ENCODE measurements around the gene RNASE8. TPM values are rescaled to one million over a fixed set of nuclear protein-coding genes. Genes with fewer than 3 reads are reported as not detected.

Gene RNASE8
- total RNA-seq, 4 donors from 2014 or later: not detected

DNA sequence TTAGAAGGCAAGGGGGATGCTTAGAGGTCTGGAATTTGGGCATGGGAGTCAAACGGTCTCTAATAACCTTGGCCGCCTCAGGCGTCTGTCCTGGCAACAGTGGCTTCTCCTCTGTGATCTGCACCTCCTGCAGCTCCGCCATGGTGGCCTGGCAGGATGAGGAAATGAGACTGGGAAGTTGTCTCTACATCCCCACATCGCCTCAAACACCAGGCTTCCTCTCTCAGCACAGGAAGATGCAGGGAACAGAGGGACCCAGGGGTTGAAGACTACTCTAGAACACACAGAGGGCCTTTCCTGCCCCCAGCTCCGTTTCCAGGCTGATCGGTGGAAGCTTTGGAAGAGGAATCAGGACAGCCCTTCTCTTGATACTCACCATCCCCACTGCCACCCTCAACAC, 34.4 kb upstream of the RNASE8 start:
- no peak for TF ChIP-seq EP300 (IDR thresholded peaks at IDR 0.05; ENCODE audit: low read depth)
- TF ChIP-seq, protein P1, sequence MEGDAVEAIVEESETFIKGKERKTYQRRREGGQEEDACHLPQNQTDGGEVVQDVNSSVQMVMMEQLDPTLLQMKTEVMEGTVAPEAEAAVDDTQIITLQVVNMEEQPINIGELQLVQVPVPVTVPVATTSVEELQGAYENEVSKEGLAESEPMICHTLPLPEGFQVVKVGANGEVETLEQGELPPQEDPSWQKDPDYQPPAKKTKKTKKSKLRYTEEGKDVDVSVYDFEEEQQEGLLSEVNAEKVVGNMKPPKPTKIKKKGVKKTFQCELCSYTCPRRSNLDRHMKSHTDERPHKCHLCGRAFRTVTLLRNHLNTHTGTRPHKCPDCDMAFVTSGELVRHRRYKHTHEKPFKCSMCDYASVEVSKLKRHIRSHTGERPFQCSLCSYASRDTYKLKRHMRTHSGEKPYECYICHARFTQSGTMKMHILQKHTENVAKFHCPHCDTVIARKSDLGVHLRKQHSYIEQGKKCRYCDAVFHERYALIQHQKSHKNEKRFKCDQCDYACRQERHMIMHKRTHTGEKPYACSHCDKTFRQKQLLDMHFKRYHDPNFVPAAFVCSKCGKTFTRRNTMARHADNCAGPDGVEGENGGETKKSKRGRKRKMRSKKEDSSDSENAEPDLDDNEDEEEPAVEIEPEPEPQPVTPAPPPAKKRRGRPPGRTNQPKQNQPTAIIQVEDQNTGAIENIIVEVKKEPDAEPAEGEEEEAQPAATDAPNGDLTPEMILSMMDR (IDR thresholded peaks at IDR 0.05): no peak
- TF ChIP-seq POLR2A (IDR thresholded peaks at IDR 0.05): no peak
- no peak for TF ChIP-seq POLR2AphosphoS5 (IDR thresholded peaks at IDR 0.05)
- H3K4me1 ChIP-seq: peaks cover 10 to 32% (median 20%) of the 10 kb centered on the region in 4 donors
- in situ Hi-C loops (cut with MboI; ENCODE audit: low pct_ligation_motif_present in 1 of 4, low pct_unique_long_range_greater_than_20kb in 1 of 4, low sequenced_read_pairs in 3 of 4) (no loop called here), intact Hi-C loops (cut with DNase I; ENCODE audit: low total_unique reads) (no loop called here)
- peak overlapping the region; percentile 84 to 93 (median 91) for H3K27ac ChIP-seq
- no peaks in the 10 kb centered on the region for H3K9me3 ChIP-seq
- no peaks in the 10 kb centered on the region for H3K27me3 ChIP-seq
- no peak for DNase-seq
- H3K4me3 ChIP-seq: peak overlapping the region in 2 of 4 donors; percentile 71 to 90
- H3K36me3 ChIP-seq: peaks cover 0 to 18% (median 3%) of the 10 kb centered on the region in 4 donors
- 50 to 62% methylated on average over 4 to 7 of the region's 7 CpGs for WGBS, 2 donors (ENCODE audit: low coverage in 1 of 2)

DNA sequence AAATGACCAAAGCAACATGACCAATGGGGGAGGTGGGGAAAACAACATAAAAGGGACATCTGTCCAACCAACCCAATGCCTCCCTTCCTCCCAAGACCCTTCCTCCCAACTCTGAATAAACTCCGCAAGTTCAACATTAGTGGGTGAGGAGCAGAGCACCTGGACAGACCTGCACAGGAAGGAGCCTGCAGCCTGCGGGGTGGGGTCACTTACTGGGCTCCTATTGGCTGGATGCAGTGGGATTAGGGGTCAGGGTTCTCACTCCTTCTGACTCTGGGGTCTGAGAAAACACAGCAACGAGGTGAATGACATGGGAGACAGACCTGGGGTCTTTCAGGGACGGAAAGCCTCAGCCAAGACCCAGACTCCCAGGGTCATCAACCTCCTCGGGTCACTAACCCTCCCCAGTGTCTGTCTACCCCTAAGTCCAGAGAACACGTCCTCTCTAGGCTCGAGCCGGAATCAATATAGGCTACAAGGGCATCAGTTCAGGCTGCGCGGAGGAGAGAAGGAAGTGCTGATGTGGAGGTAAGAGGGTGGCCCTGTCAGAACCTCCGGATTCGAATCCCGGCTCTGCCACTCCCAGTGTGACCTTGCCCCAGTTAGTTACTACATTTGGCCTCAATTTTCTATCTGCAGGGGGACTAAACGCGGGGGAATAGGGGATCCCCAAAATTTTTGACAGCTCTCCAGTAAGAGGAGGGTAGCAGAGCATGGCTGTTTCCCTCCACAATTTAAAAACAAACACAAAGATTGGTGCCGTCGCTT, 33.6 kb upstream of the RNASE8 start:
- DNase-seq: peak; percentile 47
- H3K36me3 ChIP-seq: peaks cover 0 to 16% (median 3%) of the 10 kb centered on the region in 4 donors
- no peaks in the 10 kb centered on the region for H3K9me3 ChIP-seq
- no peak for TF ChIP-seq EP300 (IDR thresholded peaks at IDR 0.05; ENCODE audit: low read depth)
- TF ChIP-seq, protein P1 (IDR thresholded peaks at IDR 0.05): no peak
- TF ChIP-seq POLR2A (IDR thresholded peaks at IDR 0.05): no peak
- TF ChIP-seq POLR2AphosphoS5 (IDR thresholded peaks at IDR 0.05): no peak
- intact Hi-C loops (cut with DNase I; ENCODE audit: low total_unique reads): no loop called here
- H3K4me1 ChIP-seq: peaks cover 10 to 32% (median 20%) of the 10 kb centered on the region in 4 donors
- in situ Hi-C loops (cut with MboI; ENCODE audit: low pct_ligation_motif_present in 1 of 4, low pct_unique_long_range_greater_than_20kb in 1 of 4, low sequenced_read_pairs in 3 of 4): no loop called here
- 0 to 9% methylated on average over 2 to 17 of the region's 17 CpGs for WGBS, 2 donors (ENCODE audit: low coverage in 1 of 2)
- H3K27ac ChIP-seq: peak overlapping the region; percentile 84 to 93 (median 91)
- peak overlapping the region; percentile 61 to 90 (median 76) for H3K4me3 ChIP-seq
- no peaks in the 10 kb centered on the region for H3K27me3 ChIP-seq

DNA sequence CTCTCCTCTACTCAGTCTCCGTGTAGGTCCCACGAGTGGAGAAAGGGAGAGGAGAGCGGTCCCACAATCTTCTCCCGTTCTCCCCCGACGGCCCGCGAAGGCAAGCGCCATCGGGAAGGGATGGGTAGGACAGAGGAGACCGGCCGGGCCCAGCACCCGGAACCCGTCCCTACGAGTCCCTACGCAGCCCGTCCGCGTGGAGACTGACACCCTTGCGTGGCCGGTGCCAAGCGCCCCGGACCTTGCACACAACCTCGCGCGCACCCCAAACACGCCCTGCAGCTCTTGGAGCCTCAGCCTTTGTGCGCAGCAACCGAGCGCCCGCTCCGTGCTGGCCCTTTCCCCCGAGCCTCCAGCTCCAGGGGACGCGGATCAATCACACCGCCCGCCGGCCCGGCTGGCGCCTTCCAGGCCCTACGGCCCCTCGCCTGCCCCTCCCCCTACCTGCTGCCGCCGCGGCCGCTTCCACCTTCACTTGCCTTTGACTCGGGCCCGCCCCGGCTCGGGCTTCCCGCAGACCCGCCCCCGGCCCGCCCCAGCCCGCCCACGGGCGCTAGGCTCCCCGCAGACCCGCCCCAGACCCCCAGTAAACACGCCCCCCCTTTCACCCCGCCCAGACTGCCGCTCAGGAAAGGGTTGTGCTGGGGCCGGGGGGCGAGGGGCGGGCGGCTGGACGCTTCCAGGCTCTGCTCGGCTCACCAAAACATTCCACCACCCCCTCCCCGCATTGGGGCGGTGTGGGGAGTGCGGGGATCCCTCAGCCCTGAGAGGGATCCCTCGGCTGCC, 32.8 kb upstream of the RNASE8 start, which contains the start of gene NDRG2:
Gene NDRG2, minus strand, starts transcription at position 477 of the 786 bp plus-strand sequence. CDS start 1,746 bp downstream, outside the sequence.
- H3K36me3 ChIP-seq: peaks cover 0 to 8% (median 3%) of the 10 kb centered on the region in 4 donors
- peak within 1 kb of the TSS; percentile 84 to 93 (median 91) for H3K27ac ChIP-seq
- WGBS, 2 donors (ENCODE audit: low coverage in 1 of 2): 3 to 7% methylated on average over 12 to 53 of the region's 72 CpGs
- intact Hi-C loops (cut with DNase I; ENCODE audit: low total_unique reads): no loop called here
- DNase-seq: peak; percentile 90
- peaks cover 10 to 32% (median 20%) of the 10 kb centered on the region in 4 donors for H3K4me1 ChIP-seq
- TF ChIP-seq POLR2A (IDR thresholded peaks at IDR 0.05): peak; percentile 67
- TF ChIP-seq POLR2AphosphoS5 (IDR thresholded peaks at IDR 0.05): peak; percentile 61 to 73 (median 69)
- TF ChIP-seq, protein P1 (IDR thresholded peaks at IDR 0.05): no peak
- in situ Hi-C loops (cut with MboI; ENCODE audit: low pct_ligation_motif_present in 1 of 4, low pct_unique_long_range_greater_than_20kb in 1 of 4, low sequenced_read_pairs in 3 of 4): no loop called here
- peak within 1 kb of the TSS; percentile 61 to 90 (median 76) for H3K4me3 ChIP-seq
- H3K27me3 ChIP-seq: no peaks in the 10 kb centered on the region
- no peaks in the 10 kb centered on the region for H3K9me3 ChIP-seq
